HEK293 (cell line): ENCODE data around the gene FNDC3A.
A peak's percentile ranks its signal among the peaks of the same experiment; 100 is the strongest.

Experiments
- EGR2 ChIP-seq: fragments of 450-650 bp; formaldehyde crosslinking; IDR thresholded peaks from 2 replicates; pipeline ENCODE4 v1.5.1; 2016; ENCODE audit warnings: low read depth, missing biosample characterization, missing genetic modification characterization
- GLIS1 ChIP-seq: fragments of 450-650 bp; formaldehyde crosslinking; IDR thresholded peaks from 2 replicates; pipeline ENCODE4 v1.5.1; 2016; ENCODE audit warnings: missing biosample characterization, missing genetic modification characterization
- KLF17 ChIP-seq: fragments of 450-650 bp; formaldehyde crosslinking; IDR thresholded peaks from 2 replicates; pipeline ENCODE4 v1.5.1; 2016; ENCODE audit warnings: missing biosample characterization, missing genetic modification characterization
- OVOL3 ChIP-seq: fragments of 450-650 bp; formaldehyde crosslinking; IDR thresholded peaks from 2 replicates; pipeline ENCODE4 v1.5.1; 2016; ENCODE audit warnings: missing biosample characterization, missing genetic modification characterization
- PATZ1 ChIP-seq: fragments of 450-650 bp; formaldehyde crosslinking; IDR thresholded peaks from 2 replicates; pipeline ENCODE4 v1.5.1; 2016; ENCODE audit warnings: missing biosample characterization, missing genetic modification characterization
- SETDB1 ChIP-seq: IDR thresholded peaks from one replicate; pipeline ENCODE4 v1.6.1; 2017; ENCODE audit warnings: mild to moderate bottlenecking, low read length, moderate library complexity, mixed read lengths; ENCODE audit not compliant: insufficient read length
- SP2 ChIP-seq: fragments of 450-650 bp; formaldehyde crosslinking; IDR thresholded peaks from 2 replicates; pipeline ENCODE4 v1.5.1; 2016; ENCODE audit warnings: missing biosample characterization, missing genetic modification characterization
- SP7 ChIP-seq: fragments of 450-650 bp; formaldehyde crosslinking; IDR thresholded peaks from 2 replicates; pipeline ENCODE4 v1.5.1; 2016; ENCODE audit warnings: missing biosample characterization, missing genetic modification characterization
- YY2 ChIP-seq: fragments of 450-650 bp; formaldehyde crosslinking; IDR thresholded peaks from 2 replicates; pipeline ENCODE4 v1.5.1; 2016; ENCODE audit warnings: missing biosample characterization, missing genetic modification characterization
- ZBTB21 ChIP-seq: fragments of 450-650 bp; formaldehyde crosslinking; IDR thresholded peaks from 2 replicates; pipeline ENCODE4 v1.5.1; 2017; ENCODE audit warnings: missing biosample characterization, missing genetic modification characterization
- ZBTB48 ChIP-seq: fragments of 450-650 bp; formaldehyde crosslinking; IDR thresholded peaks from 2 replicates; pipeline ENCODE4 v1.5.1; 2016; ENCODE audit warnings: missing biosample characterization, missing genetic modification characterization
- ZEB2 ChIP-seq: fragments of 450-650 bp; formaldehyde crosslinking; IDR thresholded peaks from 2 replicates; pipeline ENCODE4 v1.5.1; 2016; ENCODE audit warnings: missing biosample characterization, missing genetic modification characterization
- ZFP69B ChIP-seq: fragments of 450-650 bp; formaldehyde crosslinking; IDR thresholded peaks from 2 replicates; pipeline ENCODE4 v1.5.1; 2016; ENCODE audit warnings: missing biosample characterization, missing genetic modification characterization
- ZNF10 ChIP-seq: fragments of 450-650 bp; formaldehyde crosslinking; IDR thresholded peaks from 2 replicates; pipeline ENCODE4 v1.5.1; 2017; ENCODE audit warnings: missing biosample characterization, missing genetic modification characterization
- ZNF112 ChIP-seq: fragments of 450-650 bp; formaldehyde crosslinking; IDR thresholded peaks from 2 replicates; pipeline ENCODE4 v1.5.0; 2017; ENCODE audit warnings: missing biosample characterization, missing genetic modification characterization
- ZNF2 ChIP-seq: fragments of 450-650 bp; formaldehyde crosslinking; IDR thresholded peaks from 2 replicates; pipeline ENCODE4 v1.5.1; 2016; ENCODE audit warnings: missing biosample characterization, missing genetic modification characterization
- ZNF239 ChIP-seq: fragments of 450-650 bp; formaldehyde crosslinking; IDR thresholded peaks from 2 replicates; pipeline ENCODE4 v1.5.1; 2016; ENCODE audit warnings: missing biosample characterization, missing genetic modification characterization
- ZNF248 ChIP-seq: fragments of 450-650 bp; formaldehyde crosslinking; IDR thresholded peaks from 2 replicates; pipeline ENCODE4 v1.5.1; 2017; ENCODE audit warnings: missing biosample characterization, missing genetic modification characterization
- ZNF311 ChIP-seq: fragments of 450-650 bp; formaldehyde crosslinking; IDR thresholded peaks from 2 replicates; pipeline ENCODE4 v1.5.1; 2017; ENCODE audit warnings: missing biosample characterization, missing genetic modification characterization, borderline replicate concordance
- ZNF350 ChIP-seq: fragments of 450-650 bp; formaldehyde crosslinking; IDR thresholded peaks from 2 replicates; pipeline ENCODE4 v1.5.0; 2017; ENCODE audit warnings: missing biosample characterization, mild to moderate bottlenecking, missing genetic modification characterization
- ZNF362 ChIP-seq: fragments of 450-650 bp; formaldehyde crosslinking; IDR thresholded peaks from 2 replicates; pipeline ENCODE4 v1.5.1; 2016; ENCODE audit warnings: missing biosample characterization, missing genetic modification characterization
- ZNF37A ChIP-seq: fragments of 450-650 bp; IDR thresholded peaks from 2 replicates; pipeline ENCODE4 v1.5.1; 2018; ENCODE audit warnings: missing biosample characterization, missing genetic modification characterization
- ZNF398 ChIP-seq: fragments of 450-650 bp; formaldehyde crosslinking; IDR thresholded peaks from 2 replicates; pipeline ENCODE4 v1.5.1; 2017; ENCODE audit warnings: missing biosample characterization, missing genetic modification characterization
- ZNF416 ChIP-seq: fragments of 450-650 bp; formaldehyde crosslinking; IDR thresholded peaks from 2 replicates; pipeline ENCODE4 v1.5.1; 2016; ENCODE audit warnings: missing biosample characterization, missing genetic modification characterization
- ZNF510 ChIP-seq: fragments of 450-650 bp; formaldehyde crosslinking; IDR thresholded peaks from 2 replicates; pipeline ENCODE4 v1.5.1; 2018; ENCODE audit warnings: mild to moderate bottlenecking, missing genetic modification characterization, missing biosample characterization; ENCODE audit not compliant: insufficient replicate concordance
- ZNF530 ChIP-seq: fragments of 450-650 bp; formaldehyde crosslinking; IDR thresholded peaks from 2 replicates; pipeline ENCODE4 v1.5.1; 2016; ENCODE audit warnings: low read depth, missing biosample characterization, missing genetic modification characterization
- ZNF571 ChIP-seq: fragments of 450-650 bp; formaldehyde crosslinking; IDR thresholded peaks from 2 replicates; pipeline ENCODE4 v1.5.0; 2017; ENCODE audit warnings: missing biosample characterization, missing genetic modification characterization
- ZNF624 ChIP-seq: fragments of 450-650 bp; formaldehyde crosslinking; IDR thresholded peaks from 2 replicates; pipeline ENCODE4 v1.5.1; 2017; ENCODE audit warnings: missing biosample characterization, missing genetic modification characterization
- ZNF626 ChIP-seq: fragments of 450-650 bp; sonication (Bioruptor Pico); formaldehyde crosslinking; IDR thresholded peaks from 2 replicates; pipeline ENCODE4 v1.5.1; 2018; ENCODE audit warnings: missing biosample characterization, missing genetic modification characterization, inconsistent platforms
- ZNF639 ChIP-seq: fragments of 450-650 bp; formaldehyde crosslinking; IDR thresholded peaks from 2 replicates; pipeline ENCODE4 v1.5.1; 2016; ENCODE audit warnings: missing biosample characterization, missing genetic modification characterization
- ZNF658 ChIP-seq: fragments of 450-650 bp; formaldehyde crosslinking; IDR thresholded peaks from 2 replicates; pipeline ENCODE4; 2016; ENCODE audit warnings: missing biosample characterization, missing genetic modification characterization
- ZNF777 ChIP-seq: fragments of 450-650 bp; formaldehyde crosslinking; IDR thresholded peaks from 2 replicates; pipeline ENCODE4 v1.5.1; 2017; ENCODE audit warnings: missing biosample characterization, missing genetic modification characterization, borderline replicate concordance
- ZNF843 ChIP-seq: fragments of 450-650 bp; formaldehyde crosslinking; IDR thresholded peaks from 2 replicates; pipeline ENCODE4 v1.5.1; 2016; ENCODE audit warnings: missing biosample characterization, missing genetic modification characterization
- ZSCAN4 ChIP-seq: fragments of 450-650 bp; formaldehyde crosslinking; IDR thresholded peaks from 2 replicates; pipeline ENCODE4 v1.5.1; 2017; ENCODE audit warnings: missing biosample characterization, missing genetic modification characterization
- ZXDB ChIP-seq: fragments of 450-650 bp; formaldehyde crosslinking; IDR thresholded peaks from 2 replicates; pipeline ENCODE4 v1.5.1; 2016; ENCODE audit warnings: missing biosample characterization, missing genetic modification characterization

FNDC3A gene

GRCh38 chr13:49098198-49098597, 122.5 kb downstream of the FNDC3A start (continued):
- TF ChIP-seq ZNF239 (tag by site-specific recombination) (no peak), ZNF626 (tag by site-specific recombination) (no peak), ZSCAN4 (tag by site-specific recombination) (no peak), ZNF624 (tag by site-specific recombination) (no peak), ZEB2 (tag by site-specific recombination) (peak; percentile 86), ZXDB (0 out of 2 replicates have a peak, but pooled peaks have one; percentile 25), SP2 (tag by site-specific recombination) (peak; percentile 45; the same call in 1 of the 2 replicates), ZNF248 (tag by site-specific recombination) (no peak), SP7 (tag by site-specific recombination) (peak; percentile 92), ZNF112 (no peak), GLIS1 (tag by site-specific recombination) (peak; percentile 39), ZNF843 (tag by site-specific recombination) (peak; percentile 61; the same call in 1 of the 2 replicates), ZNF10 (tag by site-specific recombination) (peak; percentile 41; the same call in 1 of the 2 replicates), ZNF398 (tag by site-specific recombination) (no peak), ZNF639 (tag by site-specific recombination) (peak; percentile 95), SETDB1 (no peak), KLF17 (tag by site-specific recombination) (no peak; the same call in 1 of the 2 replicates), ZNF530 (tag by site-specific recombination) (no peak), OVOL3 (0 out of 2 replicates have a peak, but pooled peaks have one; percentile 40), ZNF37A (no peak), ZNF658 (tag by site-specific recombination) (no peak), ZNF510 (tag by site-specific recombination) (no peak), EGR2 (peak; percentile 66), ZBTB21 (tag by site-specific recombination) (peak; percentile 98), PATZ1 (tag by site-specific recombination) (no peak), ZNF416 (tag by site-specific recombination) (no peak), ZNF571 (tag by site-specific recombination) (no peak), ZFP69B (tag by site-specific recombination) (0 out of 2 replicates have a peak, but pooled peaks have one; percentile 38), ZNF2 (tag by site-specific recombination) (0 out of 2 replicates have a peak, but pooled peaks have one; percentile 40), ZNF350 (tag by site-specific recombination) (no peak), ZNF777 (tag by site-specific recombination) (no peak), ZBTB48 (tag by site-specific recombination) (no peak), YY2 (tag by site-specific recombination) (no peak), ZNF362 (tag by site-specific recombination) (peak; percentile 98), ZNF311 (tag by site-specific recombination) (no peak)
